A204.1 (cell line): ENCODE measurements around the gene CLEC2B.

ENCODE experiments used
- FAIRE-seq: peaks from 2 replicates; lab custom pipeline; 2012; peaks lifted over from hg19 to GRCh38; lab: Jason Lieb, UNC

CLEC2B gene

DNA sequence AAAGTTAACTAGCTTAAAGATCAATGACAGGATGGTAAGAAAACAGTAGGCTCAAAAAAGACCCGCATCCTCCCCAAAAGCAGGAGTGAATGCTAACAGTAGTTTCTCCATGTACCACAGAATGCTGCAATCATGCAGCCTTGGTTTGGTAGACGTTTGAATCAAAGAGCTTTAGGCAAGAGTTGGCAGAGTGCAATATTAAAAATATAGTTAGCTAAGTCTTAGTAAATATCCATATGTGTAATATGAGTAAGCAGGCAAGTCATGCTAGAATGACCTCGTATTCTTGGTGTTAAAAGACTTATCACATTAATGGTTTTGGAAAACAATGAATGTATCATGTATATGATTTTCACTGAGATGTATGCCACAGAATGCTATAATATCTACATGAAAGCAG, 60.6 kb downstream of the CLEC2B start:
- FAIRE-seq, result no peak

DNA sequence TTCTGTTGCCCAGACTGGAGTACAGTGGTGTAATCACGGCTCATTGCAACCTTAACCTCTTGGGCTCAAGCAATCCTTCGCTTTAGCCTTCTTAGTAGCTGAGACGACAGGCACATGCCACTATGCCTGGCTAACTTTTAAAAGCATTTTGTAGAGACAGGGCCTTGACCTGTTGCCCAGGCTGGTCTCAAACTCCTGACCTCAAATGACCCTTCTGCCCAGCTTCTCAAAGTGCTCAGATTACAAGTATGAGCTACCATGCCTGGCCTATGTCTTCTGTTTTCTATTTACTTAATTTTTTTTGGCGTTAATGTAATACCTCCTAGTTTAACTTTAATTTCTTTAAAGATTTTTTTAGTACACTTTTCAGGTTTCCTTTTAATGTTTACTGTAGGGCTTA, 62.4 kb downstream of the CLEC2B start:
- FAIRE-seq, result no peak

DNA sequence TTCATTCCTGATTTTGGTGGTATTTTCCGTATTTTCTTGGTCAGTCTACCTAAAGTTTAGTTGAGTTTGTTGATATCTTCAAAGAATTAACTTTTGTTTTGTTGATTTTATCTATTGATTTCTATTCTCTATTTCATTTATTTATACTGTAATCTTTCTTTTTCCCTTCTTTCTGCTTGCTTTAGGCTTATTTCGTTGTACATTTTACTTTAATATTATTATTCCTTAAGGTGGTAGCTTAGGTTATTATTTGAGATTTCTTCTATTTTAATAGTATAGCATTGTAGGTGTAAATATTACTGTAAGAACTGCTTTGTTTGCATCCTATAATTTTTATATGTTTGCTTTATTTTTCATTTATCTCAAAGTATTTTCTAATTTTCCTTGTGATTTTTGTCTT, 63.3 kb downstream of the CLEC2B start:
- FAIRE-seq, result no peak
